Stimulated activated CD4-positive, alpha-beta T cell treated with anti-CD3 and anti-CD28 coated beads, Interleukin-15, amount 100 ng/mL, for 48 hours (primary cell): ENCODE results near the gene DOK1.

ENCODE experiments used
- DNase-seq, 2 donors: peaks; one replicate each; pipeline ENCODE4 v3.0.0-alpha.2; 2020; ENCODE audit warnings: low read depth in 2 of 2

DOK1 gene

GRCh38 chr2:74599676-74600075, 45.2 kb downstream of the DOK1 start:
- no peak for DNase-seq

- no peak for DNase-seq
Measured at GRCh38 chr2:74602586-74603281, 48.2 kb downstream of the DOK1 start.

DNA sequence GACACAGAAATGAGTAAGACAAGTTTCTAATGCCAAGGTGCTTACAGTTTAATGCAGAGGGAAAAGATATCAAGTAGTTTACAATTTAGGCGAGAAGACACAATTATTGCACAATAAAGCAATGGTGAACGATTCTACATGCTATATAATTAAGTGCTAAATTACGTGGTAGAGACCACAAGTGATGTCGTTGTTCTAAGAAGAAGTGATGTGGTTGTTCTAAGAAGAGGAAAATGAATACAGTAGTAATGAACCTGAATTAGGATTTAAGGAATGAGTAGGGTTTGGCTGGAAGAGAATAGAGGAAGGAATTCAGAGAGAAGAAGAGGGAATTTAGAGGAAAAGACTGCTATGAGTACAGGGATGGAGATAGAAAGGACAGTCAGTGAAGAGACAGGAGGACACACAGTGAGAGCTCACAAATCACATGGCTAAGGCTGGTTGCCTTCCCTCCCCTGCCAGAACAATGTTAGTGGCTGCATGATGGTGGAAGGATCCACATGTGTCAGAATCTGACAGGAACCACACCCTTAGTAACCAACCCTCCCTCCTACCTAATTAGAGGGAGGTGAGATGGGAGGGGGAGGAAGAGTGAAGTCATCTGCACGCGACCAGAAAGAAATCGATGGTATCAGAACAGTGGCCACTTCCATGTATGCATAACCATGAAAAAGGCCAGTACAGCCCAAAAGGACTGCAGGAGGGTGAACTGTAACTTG, 48.9 kb downstream of the DOK1 start:
- no peak for DNase-seq

- no peak for DNase-seq
Measured at GRCh38 chr2:74606927-74607326, 52.4 kb downstream of the DOK1 start.
